GM21528 (cell line): ENCODE results near the gene XRN2.
"Not testable (repeated sequence)": the region's sequence is repeated elsewhere in the genome, so short reads cannot be mapped to it uniquely, and the experiment has no call there.

Source experiments
- ATAC-seq: cut with Tn5 transposase; IDR thresholded peaks from one replicate; pipeline ENCODE4 v1.9.1; 2021; ENCODE audit warnings: mild to moderate bottlenecking, moderate library complexity; ENCODE audit not compliant: unreplicated experiment, low FRiP score

Gene XRN2

DNA sequence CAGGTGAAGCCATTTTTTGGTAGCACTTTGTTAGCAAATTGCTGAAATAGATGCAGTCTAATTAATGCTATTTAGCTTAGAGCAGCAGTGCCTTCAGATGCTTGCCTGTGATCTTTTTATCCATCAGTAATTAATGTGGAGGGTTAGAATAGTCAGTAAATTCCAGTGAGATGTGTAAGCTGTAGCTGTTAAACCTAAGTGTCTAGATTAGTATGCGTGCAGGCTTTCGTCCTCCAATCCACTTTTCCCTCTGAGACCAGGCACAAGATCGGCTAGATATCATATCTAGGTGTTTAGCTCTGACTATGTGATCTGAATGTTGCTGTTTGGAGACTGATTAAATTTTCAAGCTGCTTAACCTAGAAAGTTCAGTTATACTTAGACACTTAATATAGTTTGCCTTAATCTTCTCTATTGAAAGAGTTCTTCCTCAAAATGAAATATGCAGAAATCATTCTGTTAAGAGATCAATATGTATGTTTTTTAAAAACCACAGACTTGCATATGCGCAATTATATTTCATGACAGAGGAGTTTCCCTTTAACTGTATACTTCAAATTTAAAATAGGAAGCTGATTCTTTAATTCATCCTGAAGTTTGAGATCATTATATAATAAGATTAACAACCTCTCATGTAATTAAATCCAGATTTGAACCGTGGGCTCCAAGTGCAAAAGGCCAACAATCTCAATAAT, 41.2 kb downstream of the XRN2 start:
- ATAC-seq, result no peak

DNA sequence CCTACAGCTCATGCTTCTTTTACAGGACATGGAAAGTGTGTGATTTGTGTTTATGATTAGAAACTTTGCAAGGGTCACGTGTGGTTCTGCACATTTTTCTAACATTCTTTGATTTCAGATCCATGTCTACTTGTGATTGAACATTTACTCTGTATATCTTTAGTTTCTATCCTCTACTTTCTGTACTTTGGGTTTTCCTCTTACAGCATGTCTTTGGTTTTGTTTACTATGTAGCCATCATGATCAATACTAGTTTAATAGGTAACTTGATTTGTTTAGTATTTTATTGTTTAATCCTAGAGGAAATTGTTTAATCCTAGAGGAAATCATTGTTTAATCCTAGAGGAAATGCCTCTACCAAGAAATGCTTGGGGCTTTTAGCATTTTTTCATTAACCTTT, 41.8 kb downstream of the XRN2 start:
- ATAC-seq, result no peak

DNA sequence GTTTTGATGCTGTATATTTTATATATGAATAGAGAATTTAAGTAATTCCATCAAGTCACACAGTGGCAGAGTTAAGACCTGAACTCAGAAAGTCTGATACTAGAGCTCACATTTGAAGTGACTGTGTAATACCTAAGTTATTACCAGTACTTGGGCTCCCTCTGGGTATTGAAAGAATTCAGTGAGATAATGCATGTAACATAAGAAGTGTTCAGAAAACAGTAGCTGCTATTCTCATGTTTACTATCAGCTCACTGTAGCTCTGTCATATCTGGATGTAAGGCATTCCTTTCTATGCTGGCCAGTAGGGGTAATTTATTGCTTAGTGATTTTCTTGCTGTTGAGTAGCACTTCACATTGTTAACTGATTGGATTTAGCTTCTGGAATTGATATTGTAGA, 49.6 kb downstream of the XRN2 start:
- no peak for ATAC-seq

DNA sequence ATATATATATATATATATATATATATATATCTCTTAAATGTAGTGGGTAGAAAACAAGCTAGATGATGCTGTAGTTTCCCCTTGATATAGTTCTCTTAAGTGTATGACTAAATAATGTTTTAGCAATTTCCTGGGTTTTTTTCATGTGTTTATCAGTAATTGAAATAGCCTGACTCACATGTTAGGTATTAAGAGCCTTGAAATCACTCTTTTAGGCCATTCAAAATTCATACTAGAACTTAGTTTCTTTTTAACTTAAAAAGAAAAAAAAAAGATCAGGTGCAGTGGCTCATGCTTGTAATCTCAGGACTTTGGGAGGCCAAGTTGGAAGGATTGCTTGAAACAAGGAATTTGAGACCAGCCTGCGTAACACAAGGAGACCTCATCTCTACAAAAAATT, 50.1 kb downstream of the XRN2 start:
- no peak for ATAC-seq

DNA sequence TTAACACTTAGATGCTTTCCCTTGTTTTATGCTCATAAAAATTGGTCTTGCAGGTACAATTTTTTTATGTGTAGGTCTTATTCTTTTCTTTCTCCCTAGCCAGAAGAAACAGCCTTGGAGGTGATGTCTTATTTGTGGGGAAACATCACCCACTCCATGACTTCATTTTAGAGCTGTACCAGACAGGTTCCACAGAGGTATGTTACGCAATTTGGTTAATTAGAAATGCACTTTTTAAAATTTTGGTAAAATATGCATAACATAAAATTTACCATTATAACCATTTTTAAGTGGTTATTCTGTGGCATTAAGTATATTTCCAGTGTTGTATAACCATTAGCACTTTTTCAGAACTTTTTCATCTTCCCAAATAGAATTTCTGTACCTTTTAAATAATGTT, 52.9 kb downstream of the XRN2 start:
- ATAC-seq, result no peak

DNA sequence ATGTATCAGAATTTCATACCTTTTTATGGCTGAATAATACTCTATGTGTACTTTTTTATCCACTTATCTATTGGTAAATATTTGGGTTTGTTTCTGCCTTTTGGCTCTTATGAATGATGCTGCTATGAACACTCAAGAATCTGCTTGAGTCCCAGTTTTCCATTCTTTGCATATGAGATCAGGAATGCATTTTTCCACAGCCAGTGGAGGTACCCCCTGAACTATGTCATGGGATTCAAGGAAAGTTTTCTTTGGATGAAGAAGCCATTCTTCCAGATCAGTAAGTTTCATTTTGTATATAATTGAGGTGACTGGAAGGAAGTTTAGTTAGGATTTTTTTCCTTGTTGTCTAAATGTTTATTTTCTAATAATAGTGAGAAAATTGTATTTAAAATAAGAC, 53.3 kb downstream of the XRN2 start:
- ATAC-seq, result no peak

DNA sequence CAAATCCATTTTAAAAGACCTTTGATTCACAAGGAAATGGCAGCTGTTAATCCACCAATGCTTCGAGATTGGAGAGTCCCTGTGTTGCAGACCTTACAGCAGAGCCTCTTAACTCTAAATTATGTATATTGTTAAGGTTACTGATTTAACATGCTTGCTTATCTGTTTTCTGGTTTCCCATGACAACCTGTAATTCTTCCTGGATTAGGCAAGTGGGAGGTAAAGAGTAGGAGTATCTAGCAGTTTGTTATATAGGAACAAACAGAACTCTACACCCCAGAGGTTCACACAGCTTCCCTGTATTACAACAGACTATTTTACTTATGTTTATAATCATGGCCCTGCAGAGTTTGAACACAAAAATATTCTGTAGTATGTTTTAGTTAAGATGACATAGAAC, 54.7 kb downstream of the XRN2 start:
- no peak for ATAC-seq

DNA sequence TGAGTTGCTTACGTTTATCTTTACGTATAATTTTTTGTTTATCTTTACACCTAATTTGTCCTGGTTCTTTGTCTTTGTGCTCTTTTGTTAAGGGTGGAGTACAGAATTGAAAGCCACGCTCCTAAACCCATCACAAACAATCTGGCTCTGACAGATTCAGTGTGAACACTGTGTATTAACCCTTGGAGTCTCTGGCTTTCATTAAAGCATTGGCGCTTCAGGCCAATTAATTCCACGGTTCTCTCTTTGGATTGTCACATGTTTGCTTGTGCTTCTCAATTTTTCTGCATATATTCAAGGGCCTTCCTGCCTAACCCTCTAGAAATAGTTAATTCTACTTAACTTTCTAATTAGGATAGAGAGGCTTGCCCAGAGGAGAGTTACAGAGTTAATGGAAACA, 55.6 kb downstream of the XRN2 start:
- no peak for ATAC-seq

DNA sequence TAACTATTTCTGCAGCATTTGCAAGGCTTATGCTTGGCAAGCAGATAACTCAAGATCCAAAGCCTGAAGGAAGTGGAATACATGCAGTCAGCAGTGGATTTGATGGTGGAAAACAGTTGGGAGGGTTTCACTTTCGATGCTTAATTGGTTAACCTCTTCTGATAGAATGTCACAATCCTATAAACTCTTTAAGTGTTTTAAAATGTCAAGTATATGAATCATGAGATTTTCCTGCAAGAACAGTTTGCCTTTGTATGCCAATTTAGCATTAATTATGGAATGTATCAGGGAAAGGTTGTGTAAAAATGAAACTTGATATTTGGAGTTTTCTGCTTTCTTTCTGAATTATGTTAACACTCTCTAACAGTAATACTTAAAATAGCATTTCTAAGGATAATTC, 57.6 kb downstream of the XRN2 start:
- no peak for ATAC-seq

DNA sequence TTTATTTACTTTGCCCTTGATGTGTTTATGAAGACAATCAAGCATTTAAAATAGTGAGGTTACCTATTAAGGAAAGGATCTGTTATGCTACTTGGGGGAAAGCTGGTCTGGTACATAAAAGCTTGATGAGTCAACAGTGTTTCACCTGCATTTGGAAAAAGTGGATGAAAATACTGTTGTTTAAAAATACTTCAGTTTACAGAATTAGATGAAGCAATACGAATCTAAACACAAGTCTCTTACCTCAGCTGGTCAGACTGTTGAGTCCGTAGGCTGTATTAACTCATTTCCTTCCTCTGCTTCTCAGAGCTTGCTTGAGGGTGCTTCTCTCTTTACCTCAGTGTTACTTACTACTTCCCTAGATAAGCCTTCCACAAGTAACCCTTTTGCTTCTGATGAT, 58.1 kb downstream of the XRN2 start:
- no peak for ATAC-seq

DNA sequence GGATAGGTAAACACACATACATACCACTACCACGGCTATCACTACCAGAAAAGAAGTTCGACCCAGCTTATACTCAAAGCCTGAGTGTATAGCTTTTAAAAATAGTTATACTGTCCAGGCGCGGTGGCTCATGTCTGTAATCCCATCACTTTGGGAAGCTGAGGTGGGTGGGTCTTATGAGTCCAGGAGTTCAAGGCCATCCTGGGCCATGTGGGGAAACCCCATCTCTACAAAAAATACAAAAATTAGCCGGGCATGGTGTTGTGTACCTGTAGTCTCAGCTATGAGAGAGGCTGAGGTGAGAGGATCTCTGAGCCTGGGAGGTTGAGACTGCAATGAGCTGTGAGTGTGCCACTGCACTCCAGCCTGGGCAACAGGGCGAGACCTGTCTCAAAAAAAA, 61.3 kb downstream of the XRN2 start:
- no peak for ATAC-seq

DNA sequence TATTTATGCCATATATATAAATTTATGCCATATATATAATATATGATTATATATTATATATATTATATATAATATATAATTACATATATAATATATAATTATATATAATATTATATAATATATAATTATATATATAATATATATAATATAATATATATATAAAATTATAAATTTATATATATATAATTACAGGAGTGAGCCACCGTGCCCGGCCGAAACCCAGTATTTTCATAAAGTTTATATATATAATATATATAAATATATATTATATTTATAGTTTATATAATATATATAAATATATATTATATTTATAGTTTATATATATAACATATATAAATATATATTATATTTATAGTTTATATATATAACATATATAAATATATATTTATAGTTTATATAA, 62.6 kb downstream of the XRN2 start:
- no peak for ATAC-seq

DNA sequence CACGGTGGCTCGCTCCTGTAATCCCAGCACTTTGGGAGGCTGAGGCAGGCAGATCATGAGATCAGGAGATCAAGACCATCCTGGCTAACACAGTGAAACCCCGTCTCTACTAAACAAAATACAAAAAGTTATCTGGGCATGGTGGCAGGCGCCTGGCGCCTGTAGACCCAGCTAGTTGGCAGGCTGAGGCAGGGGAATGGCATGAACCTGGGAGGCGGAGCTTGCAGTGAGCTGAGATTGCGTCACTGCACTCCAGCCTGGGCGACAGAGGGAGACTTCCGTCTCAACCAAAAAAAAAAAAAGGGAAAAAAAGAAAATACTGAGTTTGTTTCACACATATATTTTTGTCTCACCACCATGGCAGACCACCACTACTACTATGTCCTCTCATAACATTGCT, 63.1 kb downstream of the XRN2 start:
- ATAC-seq, result not testable (repeated sequence)

DNA sequence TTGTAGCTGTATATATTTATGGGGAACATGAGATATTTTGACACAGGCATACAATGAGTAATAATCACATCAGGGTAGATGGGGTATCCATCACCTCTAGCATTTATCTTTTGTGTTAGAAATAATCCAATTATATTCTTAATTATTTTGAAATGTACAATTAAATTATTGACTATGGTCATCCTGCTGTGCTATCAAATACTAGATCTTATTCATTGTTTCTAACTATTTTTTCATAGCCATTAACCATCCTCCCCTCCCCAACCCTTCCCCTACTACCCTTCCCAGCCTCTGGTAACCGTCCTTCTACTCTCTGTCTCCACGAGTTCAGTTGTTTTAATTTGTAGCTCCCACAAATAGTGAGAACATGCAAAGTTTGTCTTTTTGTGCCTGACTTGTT, 65.7 kb downstream of the XRN2 start:
- no peak for ATAC-seq

DNA sequence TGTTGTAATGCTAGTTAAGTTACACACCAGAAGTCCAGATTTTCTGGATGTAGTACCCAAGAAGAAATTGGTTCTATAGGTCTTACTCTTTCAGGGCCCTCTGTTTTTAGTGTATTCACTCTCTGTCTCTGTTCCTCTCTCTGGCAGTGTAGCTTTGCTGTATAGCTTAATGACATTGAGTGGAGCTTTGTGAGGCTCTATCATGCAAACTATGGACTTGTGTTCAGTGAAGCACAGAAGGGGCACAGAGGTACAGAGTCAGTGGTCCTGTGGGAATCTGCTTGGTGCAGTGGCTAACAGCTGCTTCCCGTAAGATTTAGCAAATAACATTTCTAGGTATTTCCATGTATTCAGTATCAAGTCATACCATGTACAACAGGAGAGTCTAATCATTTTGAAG, 68.1 kb downstream of the XRN2 start:
- no peak for ATAC-seq

DNA sequence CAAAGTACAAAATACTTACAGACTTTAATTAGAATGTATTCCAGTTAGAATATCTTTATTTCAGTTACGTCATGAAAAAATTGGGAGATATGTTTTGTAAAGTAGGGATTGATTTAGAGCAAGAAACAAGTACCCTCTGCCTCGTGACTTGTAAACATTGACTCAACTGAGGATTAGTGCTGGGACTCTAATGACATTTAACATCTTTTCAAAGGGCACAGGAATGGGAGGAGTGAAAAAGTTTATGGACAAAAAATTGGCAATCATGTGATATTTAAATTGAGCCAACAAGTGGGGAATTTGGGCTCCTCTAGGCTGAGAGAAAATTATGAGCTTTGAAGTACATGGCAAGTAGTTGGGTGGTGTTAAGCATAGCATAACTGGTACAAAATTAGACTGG, 68.9 kb downstream of the XRN2 start:
- ATAC-seq, result no peak

DNA sequence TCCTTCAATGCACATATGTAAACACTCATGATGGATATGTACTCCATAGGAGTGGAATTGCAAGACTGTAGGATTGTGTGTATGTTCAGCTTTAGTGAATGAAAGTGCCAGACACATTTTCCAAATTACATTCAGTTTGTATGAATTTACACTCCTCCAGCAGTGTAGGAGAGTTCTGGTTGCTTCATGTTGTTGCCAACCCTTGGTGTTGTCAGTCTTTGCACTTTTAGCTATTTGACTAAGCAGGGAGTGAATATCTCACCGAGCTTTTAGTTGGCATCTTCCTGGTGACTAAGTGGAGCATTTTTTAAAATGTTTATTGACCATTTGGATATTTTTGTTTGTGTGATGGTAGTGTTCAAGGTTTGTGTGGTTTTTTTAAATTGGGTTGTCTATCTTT, 70.3 kb downstream of the XRN2 start:
- no peak for ATAC-seq

DNA sequence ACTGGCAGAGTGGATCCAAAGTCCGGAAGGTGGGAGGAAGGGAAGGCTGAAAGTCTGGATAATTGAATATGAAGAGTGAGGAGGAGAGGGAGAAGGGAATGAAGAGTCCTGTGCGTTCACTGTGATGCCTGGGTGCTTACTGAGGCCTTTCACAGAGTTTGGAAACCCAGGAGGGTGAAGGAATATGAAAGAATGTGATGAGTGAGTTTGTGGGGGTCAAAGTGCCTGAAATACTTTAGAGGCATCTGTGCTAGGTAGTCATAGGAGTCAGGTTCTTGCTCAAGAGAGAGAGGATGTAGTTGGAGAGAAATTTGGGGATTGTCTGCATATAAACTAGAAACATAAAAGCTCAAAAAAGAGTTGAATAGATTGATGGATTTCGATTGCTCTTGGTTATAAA, 73.5 kb downstream of the XRN2 start:
- no peak for ATAC-seq

DNA sequence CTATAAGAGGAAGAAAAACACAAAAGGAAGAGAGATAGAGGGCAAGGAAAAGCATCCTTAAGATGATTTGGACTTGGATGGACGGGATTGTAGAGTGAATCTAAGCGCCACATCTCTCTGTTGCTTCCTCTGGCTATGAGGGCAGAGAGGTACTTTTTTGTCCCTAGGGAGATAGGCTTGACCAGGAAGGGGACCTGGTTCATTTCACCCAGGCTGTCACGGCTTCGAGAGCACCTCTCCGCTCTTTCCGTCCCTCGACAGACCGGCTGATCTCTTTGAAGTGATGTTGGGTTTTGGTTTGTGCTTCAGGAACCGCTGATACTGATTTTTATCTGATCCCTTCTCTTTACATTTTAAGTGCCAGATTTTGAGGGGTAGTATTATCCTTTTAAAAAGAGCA, 74.6 kb downstream of the XRN2 start:
- no peak for ATAC-seq

DNA sequence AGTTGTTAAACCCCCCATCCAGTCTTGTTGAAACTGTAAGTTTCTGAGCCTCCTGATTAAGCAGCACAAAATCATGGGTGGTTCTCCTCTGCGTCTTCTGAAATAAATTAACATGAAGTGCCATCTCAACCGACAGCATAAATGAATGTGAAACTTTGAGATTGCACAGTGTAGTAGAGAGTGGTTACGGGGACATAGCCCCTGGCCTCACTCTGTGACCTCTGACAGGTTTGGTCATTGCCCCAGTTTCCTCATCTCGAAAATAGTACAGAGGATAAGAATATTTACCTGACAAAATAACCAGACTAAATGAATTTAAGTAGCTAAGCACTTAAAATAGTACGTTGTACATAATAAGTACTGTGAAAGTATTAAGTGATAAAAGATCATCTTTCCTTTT, 75.1 kb downstream of the XRN2 start:
- no peak for ATAC-seq

DNA sequence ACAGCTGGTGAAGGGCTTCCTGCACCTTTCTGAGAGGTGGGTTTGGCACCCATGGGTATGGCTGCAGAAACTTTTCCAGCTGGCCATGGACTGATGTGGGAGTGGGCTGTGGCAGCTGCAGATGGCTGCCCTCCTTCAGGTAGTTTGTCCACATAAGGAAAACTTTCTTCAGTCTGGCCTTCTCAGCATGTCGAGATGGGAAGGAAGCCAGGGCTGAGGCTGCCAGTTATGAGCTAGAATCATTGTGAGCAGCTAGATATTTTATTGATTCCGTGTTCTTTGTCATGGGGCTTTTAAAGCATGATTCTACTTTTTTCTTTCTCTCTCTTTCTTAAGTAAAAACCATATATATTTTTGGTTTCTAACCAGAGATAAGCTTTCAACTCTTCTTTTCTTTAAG, 77.6 kb downstream of the XRN2 start:
- no peak for ATAC-seq

DNA sequence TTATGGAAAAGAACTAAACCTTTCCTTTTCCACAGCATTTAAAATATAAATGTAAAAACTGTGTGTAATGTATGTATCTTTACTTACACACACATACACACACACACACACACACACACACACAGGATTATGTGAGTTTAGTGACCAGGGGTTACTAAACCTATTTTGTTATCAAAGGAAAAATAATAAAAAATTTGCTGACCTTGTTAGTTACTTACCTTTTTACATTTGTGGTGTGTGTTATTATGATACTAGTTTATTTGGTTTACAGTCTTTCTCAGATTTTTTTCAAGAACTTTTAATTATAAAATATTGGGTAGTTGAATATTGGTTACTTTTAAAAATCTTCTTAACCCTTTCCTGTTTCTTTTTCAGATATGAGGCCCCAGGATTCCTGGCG, 78.5 kb downstream of the XRN2 start:
- no peak for ATAC-seq

DNA sequence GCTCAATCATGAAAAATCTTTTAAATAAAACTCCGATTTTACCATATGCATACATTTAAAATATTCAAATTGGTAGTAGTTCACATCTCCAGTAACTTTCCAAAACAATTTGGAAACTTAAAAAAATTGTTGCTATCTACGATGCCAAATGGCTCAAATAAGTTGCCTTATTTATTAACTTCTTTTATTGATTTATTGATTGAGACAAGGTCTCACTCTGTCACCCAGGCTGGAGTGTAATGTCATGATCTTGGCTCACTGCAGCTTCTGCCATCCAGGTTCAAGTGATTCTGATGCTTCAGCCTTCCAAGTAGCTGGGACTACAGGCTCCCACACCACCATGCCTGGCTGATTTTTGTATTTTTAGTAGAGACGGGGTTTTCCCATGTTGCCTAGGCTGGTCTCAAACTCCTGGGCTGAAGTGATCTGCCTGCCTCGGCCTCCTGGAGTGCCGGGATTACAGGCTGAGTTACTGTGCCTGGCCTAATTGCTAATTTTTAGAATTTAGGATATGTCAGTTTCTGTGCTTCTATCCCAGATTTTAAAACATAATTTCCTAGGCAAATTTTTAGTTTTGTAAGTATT, 81.3 kb downstream of the XRN2 start:
- ATAC-seq, result no peak
